Non-pigmented ciliary epithelial cell (primary cell): ENCODE results near the gene OR2H2.

Experiments
- DNase-seq: peaks from one replicate; pipeline ENCODE4 v3.0.0-alpha.2; 2010; ENCODE audit warnings: low read depth

Gene OR2H2

GRCh38 chr6:29593199-29593855 lies 8.4 kb downstream of the OR2H2 start:
- no peak for DNase-seq

DNA sequence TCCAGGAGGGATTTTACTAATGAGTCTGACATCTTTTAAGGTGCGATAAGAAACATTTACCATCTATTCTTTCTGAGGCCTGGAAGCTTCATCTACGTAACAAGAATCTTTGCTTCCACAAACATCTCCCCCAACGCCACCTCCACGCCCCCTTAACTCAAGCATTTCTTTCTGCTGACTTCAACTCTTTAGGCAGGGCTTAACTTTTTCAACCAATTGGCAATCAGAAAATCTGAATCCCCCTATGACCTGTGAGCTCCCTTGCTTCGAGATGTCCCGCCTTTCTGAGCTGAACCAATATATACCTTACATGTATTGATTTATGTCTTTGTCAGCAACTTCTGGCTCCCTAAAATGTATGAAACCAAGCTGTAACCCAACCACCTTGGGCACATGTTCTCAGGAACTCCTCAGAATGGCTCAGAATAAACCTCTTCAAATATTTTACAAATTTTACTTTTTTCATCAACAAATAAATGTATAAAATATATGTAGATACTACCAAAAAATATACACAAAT lies 11.5 kb downstream of the OR2H2 start:
- DNase-seq, result no peak

DNA sequence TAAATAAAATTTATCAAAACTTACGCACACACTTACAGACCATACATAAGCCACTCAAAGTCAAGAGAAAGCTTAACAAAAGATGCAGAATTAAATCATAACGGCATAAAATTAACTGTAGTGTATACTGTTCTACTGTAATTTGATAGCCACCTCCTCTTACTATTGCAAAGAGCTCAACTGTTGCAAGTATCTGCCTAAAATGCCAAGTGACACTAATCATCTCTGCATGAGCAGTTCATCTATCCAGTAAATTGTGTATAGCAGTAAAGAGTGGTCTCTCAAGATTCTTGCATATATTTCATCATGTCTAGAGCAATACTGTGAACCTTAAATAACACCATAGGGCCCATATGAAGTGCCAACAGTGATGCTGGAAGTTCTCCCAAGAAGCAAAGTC lies 12.3 kb downstream of the OR2H2 start:
- DNase-seq, result no peak

GRCh38 chr6:29598172-29598747 lies 13.3 kb downstream of the OR2H2 start:
- DNase-seq, result no peak

GRCh38 chr6:29602564-29603361 lies 17.8 kb downstream of the OR2H2 start:
- no peak for DNase-seq

- DNase-seq, result no peak
Measured at GRCh38 chr6:29603456-29603855, 18.5 kb downstream of the OR2H2 start.

DNA sequence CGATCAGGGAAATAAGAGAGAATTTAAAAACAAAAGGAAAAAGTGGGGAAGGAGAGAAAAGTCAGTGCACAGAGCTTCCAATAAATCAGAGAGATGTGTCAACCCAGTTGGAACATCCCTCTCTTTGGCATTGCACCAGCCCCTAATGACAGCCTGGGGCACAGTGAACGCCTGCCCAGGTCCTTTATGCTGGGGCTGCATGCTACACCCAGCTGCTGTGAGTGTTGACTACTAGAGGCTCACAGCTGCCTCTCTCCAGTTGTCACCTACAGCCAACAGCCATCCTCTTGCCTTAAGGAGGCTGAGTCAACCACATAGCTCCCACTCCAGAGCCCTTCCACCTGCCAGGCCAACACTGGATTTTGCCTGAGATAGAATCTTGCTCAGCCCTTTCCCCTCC lies 19.0 kb downstream of the OR2H2 start:
- DNase-seq, result no peak

DNA sequence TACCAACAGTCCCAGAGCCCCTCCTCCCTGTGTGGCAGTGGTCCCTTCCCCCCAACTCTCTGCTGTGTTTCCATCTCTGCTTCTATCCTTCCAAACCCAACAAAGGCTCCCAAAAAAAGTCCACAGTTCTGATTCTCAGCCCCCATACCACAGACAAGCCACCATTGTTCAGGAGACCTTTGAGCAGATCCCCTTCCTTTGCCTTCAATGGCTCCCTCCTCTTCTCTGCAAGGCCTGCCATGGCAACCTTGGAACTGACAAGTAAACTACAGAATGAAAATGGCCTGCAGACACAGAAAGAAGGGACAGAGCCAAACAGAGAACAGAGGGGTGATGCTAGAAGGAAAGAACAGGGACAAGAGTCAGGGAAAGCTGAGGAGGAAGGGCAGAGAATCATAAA lies 23.2 kb downstream of the OR2H2 start:
- no peak for DNase-seq

- no peak for DNase-seq
Measured at GRCh38 chr6:29610540-29610939, 25.6 kb downstream of the OR2H2 start.

- no peak for DNase-seq
Measured at GRCh38 chr6:29611426-29611825, 26.5 kb downstream of the OR2H2 start.

GRCh38 chr6:29617782-29618554 lies 33.0 kb downstream of the OR2H2 start:
- DNase-seq, result no peak

- no peak for DNase-seq
Measured at GRCh38 chr6:29619578-29620160, 34.7 kb downstream of the OR2H2 start.

DNA sequence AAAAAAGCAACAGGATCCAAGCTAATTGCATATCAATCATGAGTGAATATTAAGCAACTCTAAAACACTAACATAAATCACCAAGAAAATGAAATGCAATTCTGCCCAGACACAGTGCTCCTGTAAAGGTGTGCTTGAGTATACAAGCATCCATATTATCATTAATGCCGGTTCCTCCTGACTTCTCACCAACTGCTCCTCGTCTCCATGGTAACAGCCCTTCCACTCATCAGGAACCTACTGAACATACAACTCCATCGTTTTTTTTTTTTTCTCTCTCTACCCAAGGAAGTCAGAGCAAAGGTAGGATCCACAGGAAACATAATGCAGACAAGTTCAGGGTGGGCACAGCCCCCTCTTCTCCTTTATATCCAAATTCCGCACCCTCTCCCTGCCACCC lies 35.7 kb downstream of the OR2H2 start:
- no peak for DNase-seq

DNA sequence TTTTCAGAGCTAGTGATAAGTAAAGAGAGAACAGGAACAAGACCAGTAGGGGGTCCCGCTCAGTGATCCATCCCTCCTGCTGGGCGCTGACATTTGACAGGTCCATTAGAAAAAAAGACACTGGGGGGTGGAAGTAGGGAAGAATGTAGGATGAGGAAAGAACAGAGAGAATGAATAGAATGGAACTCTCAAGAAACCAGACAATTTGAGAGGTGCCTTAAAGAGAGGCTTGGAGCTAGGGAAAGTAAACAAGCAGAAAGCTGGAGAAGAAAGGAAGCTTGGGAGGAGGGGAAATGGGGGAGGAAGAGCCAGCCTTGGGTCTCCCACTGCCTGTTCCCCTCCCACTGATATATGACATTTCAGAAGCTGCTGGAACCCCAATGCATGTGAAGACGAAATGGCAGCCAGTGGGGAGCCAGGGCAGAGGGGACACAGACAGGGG lies 39.6 kb downstream of the OR2H2 start:
- DNase-seq, result no peak

- no peak for DNase-seq
Measured at GRCh38 chr6:29625337-29625930, 40.5 kb downstream of the OR2H2 start.

DNA sequence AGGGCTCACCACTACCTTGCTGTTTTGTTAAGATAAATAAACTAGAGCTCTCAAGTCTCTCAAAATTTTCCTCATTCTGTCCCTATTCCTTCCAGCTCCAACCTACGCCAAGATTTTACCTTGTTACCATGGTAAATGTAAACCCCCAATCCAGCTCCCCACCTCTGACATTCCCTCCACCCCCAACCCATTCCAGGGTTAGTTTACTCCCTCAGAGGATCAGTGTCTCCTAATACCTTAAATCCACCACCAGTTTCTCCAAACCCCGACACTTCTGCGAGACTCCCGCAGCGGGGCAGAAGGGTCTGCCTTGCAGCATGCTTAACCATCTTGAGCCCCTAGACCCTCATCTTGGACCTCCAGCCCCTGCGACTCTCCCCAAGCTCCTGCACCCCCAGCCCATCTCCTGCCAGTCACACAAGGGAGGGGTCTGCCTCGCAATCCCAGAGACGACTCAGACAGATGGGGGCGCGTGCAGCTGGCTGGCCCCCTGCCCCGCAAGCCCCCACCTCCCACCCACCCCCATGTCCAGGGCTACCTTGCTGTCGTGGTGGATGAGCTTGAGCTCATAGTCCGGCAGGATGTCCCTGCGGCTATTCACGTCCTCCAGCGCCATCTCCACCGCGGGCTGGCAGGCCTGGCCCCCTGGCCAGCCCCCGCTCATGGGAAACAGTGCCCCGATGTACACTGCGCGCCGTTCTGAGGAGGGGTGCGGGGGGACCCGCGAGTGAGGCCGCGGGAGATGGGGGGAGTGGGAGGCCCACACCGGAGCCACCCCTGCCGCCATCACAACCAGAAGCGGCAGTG lies 42.2 kb downstream of the OR2H2 start:
- no peak for DNase-seq

DNA sequence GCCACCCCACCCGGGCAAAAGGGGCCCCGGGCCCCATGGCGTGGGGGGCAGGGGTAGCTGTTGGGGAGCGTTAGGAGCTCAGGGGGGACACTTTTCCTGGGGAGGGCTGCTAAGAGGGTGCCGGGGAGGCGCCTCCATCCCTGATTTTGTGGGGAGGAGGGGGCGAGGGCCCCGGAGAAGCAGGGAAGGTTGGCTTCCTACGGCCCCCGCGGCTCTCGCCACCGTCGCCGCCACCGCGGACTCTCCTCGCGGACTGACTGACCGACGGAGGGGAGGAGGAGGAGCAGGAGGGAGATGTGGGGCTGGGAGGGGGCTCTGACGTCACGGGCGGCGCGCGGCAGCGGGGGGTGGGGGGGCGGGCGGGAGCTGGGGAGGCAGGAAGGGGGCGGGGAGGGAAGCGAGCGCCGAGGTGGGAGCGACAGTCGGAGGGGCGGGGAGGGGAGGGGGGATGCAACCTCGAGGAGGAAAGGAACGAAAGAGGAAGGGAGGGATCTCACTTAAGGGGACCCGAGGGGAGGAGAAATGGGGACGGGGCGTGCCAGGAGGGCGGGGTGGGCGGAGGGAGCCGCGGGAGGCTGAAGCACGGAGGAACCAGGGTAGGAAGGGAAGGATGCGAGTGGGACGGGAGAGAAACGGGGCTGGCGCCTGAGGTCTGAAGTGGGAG lies 43.0 kb downstream of the OR2H2 start:
- DNase-seq, result no peak

GRCh38 chr6:29628419-29629281 lies 43.7 kb downstream of the OR2H2 start:
- no peak for DNase-seq

DNA sequence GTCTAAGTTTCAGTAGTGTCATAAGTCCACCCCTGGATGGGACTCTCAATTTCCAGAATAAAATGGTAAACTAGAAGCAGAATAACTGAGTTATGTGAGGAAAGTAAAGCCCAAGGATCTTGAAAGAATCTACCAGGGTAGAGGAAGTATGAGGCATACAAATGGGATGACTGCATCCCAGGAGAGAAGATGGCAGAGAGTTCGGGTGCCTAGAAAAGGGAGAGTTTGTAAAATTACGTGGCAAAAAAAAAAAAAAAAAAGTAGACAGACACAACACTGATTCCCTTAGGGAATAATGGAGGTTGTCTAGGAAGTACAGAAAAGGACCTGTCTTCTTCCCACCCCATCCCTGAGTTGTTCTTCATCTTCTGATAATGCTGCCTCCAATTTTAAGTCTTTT lies 44.6 kb downstream of the OR2H2 start:
- no peak for DNase-seq
